Breast epithelium (tissue), 4 donors: ENCODE measurements around the gene DYNC1I1. TPM values are rescaled to one million over a fixed set of nuclear protein-coding genes. Genes with fewer than 3 reads are reported as not detected.

Experiments
- DNase-seq, 2 donors: peaks; one replicate each; pipeline ENCODE4 v3.0.0-alpha.2; 2019; ENCODE audit warnings: low spot score in 2 of 2
- H3K27ac ChIP-seq, 2 donors: fragments of 200-600 bp; sonication (generic) in 1 of 2; one replicate each; pipeline ENCODE4 v1.5.1; 2016 to 2019; ENCODE audit warnings: mild to moderate bottlenecking in 1 of 2
- H3K27me3 ChIP-seq, 2 donors: fragments of 200-600 bp; sonication (generic) in 1 of 2; one replicate each; pipeline versions ENCODE4 v1.5.1 to v1.6.0; 2017 to 2019; ENCODE audit warnings: control low read depth in 1 of 2, mild to moderate bottlenecking in 1 of 2
- H3K36me3 ChIP-seq: fragments of 200-600 bp; one replicate; pipeline ENCODE4 v1.5.1; 2019
- H3K4me1 ChIP-seq, 2 donors: fragments of 200-600 bp; sonication (generic); one replicate each; pipeline ENCODE4 v1.5.1; 2016 to 2019; ENCODE audit warnings: control low read depth in 1 of 2
- H3K4me3 ChIP-seq, 3 donors: fragments of 200-600 bp; sonication (generic); 1 replicate in 2 of 3; 2 replicates in 1 of 3; pipeline ENCODE4 v1.5.1; 2016 to 2019; ENCODE audit warnings: mild to moderate bottlenecking in 3 of 3, moderate library complexity in 2 of 3
- H3K9me3 ChIP-seq, 2 donors: fragments of 200-600 bp; sonication (generic) in 1 of 2; one replicate each; pipeline ENCODE4 v1.5.1; 2016 to 2019; ENCODE audit warnings: control low read depth in 1 of 2
- POLR2A ChIP-seq: fragments of 450-650 bp; IDR thresholded peaks from one replicate; pipeline ENCODE4 v1.6.1; 2016; ENCODE audit warnings: antibody characterized with exemption, mild to moderate bottlenecking, moderate library complexity
- POLR2AphosphoS5 ChIP-seq, 3 donors: sonication (generic); formaldehyde crosslinking; IDR thresholded peaks; one replicate each; pipeline ENCODE4 v1.6.1; 2017; ENCODE audit warnings: antibody characterized with exemption in 3 of 3
- intact Hi-C: fragments of 100-400 bp; cut with DNase I; formaldehyde crosslinking; loops from one replicate; pipeline ENCODE4 v1.15.1; 2023; ENCODE audit warnings: low total_unique reads
- total RNA-seq, 3 donors: library from RNA; depleted of rRNA; stranded (reverse); fragments of >200 nt; gene quantifications; one replicate each; pipeline ENCODE4 v1.1.0, GENCODE V29; 2016
- TF ChIP-seq, protein P1 (sequence below), 3 donors: fragments of 450-650 bp; IDR thresholded peaks; one replicate each; pipeline ENCODE4 v1.5.1; 2016 to 2017; ENCODE audit warnings: antibody characterized with exemption in 3 of 3, mild to moderate bottlenecking in 3 of 3, moderate library complexity in 3 of 3

DYNC1I1 gene
- total RNA-seq, 3 donors from 2014 or later = 5.7 to 7.7 (median 6.6) TPM

GRCh38 chr7:96122746-96123145 is 350.4 kb downstream of the DYNC1I1 start:
- Histone ChIP-seq H3K36me3 (no peaks in the 10 kb centered on the region), H3K27ac (no peak overlapping the region), H3K4me1 (no peaks in the 10 kb centered on the region), H3K4me3 (no peak overlapping the region), H3K9me3 (no peaks in the 10 kb centered on the region), H3K27me3 (no peaks in the 10 kb centered on the region)
- TF ChIP-seq POLR2AphosphoS5 (IDR thresholded peaks at IDR 0.05) (no peak), POLR2A (no peak)
- TF ChIP-seq, protein P1, sequence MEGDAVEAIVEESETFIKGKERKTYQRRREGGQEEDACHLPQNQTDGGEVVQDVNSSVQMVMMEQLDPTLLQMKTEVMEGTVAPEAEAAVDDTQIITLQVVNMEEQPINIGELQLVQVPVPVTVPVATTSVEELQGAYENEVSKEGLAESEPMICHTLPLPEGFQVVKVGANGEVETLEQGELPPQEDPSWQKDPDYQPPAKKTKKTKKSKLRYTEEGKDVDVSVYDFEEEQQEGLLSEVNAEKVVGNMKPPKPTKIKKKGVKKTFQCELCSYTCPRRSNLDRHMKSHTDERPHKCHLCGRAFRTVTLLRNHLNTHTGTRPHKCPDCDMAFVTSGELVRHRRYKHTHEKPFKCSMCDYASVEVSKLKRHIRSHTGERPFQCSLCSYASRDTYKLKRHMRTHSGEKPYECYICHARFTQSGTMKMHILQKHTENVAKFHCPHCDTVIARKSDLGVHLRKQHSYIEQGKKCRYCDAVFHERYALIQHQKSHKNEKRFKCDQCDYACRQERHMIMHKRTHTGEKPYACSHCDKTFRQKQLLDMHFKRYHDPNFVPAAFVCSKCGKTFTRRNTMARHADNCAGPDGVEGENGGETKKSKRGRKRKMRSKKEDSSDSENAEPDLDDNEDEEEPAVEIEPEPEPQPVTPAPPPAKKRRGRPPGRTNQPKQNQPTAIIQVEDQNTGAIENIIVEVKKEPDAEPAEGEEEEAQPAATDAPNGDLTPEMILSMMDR (IDR thresholded peaks at IDR 0.05) = no peak
- no peak for DNase-seq
- intact Hi-C loops = no loop called here

DNA sequence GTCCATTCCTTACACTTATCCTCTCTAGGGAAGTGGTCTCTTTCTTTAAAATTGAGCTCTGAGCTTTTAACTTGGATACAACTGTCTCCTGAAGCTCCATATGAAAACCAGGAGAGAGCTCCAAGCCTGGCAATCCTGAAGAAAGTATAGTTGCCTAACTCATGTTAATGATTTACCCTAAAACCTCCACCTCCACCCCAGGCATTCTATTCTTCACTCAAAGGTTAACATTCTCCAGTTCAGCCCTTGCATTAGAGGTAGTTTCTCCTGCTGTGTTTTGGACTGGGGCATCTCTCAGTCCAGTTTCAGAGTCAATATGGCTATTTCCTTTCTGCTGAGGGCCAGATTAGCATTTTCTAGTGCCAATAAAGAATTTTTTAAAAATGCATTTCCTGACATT is 354.0 kb downstream of the DYNC1I1 start:
- H3K4me3 ChIP-seq = no peak overlapping the region
- DNase-seq = no peak
- intact Hi-C loops = no loop called here
- H3K9me3 ChIP-seq = no peaks in the 10 kb centered on the region
- H3K4me1 ChIP-seq = no peaks in the 10 kb centered on the region
- H3K36me3 ChIP-seq = no peaks in the 10 kb centered on the region
- TF ChIP-seq POLR2A (no peak), POLR2AphosphoS5 (IDR thresholded peaks at IDR 0.05) (no peak)
- TF ChIP-seq, protein P1 (IDR thresholded peaks at IDR 0.05) = no peak
- no peaks in the 10 kb centered on the region for H3K27me3 ChIP-seq
- H3K27ac ChIP-seq = no peak overlapping the region

- TF ChIP-seq, protein P1 (IDR thresholded peaks at IDR 0.05) = no peak
- TF ChIP-seq POLR2A (no peak), POLR2AphosphoS5 (IDR thresholded peaks at IDR 0.05) (no peak)
- H3K36me3 ChIP-seq = no peaks in the 10 kb centered on the region
- intact Hi-C loops = no loop called here
These were observed 355.4 kb downstream of the DYNC1I1 start for GRCh38 chr7:96127746-96128145.

DNA sequence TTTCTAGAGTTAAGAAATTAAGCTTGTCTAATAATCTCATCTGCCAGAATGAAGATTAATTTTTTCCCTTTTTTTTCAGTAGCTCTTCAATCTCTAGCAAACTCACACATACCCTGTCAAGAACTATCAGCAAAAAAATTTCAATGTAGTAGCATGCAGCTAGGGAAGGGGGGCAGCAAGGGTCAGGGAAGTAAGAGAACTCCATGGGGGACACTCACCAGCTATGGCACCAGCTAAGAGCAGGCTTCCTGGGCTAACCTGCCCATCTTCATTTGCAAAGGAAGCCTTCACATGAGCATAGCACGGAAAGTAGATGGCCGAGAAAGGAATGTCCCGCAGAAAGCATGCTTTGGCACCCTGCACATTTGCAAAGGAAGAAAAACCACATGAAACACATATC is 359.2 kb downstream of the DYNC1I1 start:
- TF ChIP-seq, protein P1 (IDR thresholded peaks at IDR 0.05) = no peak
- TF ChIP-seq POLR2A (no peak), POLR2AphosphoS5 (IDR thresholded peaks at IDR 0.05) (no peak)
- H3K27ac ChIP-seq = no peak overlapping the region

More at GRCh38 chr7:96127746-96128145, 355.4 kb downstream of the DYNC1I1 start:
- no peak for DNase-seq
- H3K4me1 ChIP-seq = no peaks in the 10 kb centered on the region
- no peak overlapping the region for H3K4me3 ChIP-seq
- no peaks in the 10 kb centered on the region for H3K9me3 ChIP-seq
- no peak overlapping the region for H3K27ac ChIP-seq
- H3K27me3 ChIP-seq = no peaks in the 10 kb centered on the region

GRCh38 chr7:96135241-96135640 is 362.9 kb downstream of the DYNC1I1 start:
- H3K27me3 ChIP-seq = no peaks in the 10 kb centered on the region
- no peaks in the 10 kb centered on the region for H3K9me3 ChIP-seq
- H3K27ac ChIP-seq = peak overlapping the region in 1 of 2 donors; percentile 35
- DNase-seq = peak in 1 of 2 donors; percentile 49
- H3K36me3 ChIP-seq = no peaks in the 10 kb centered on the region
- H3K4me3 ChIP-seq = no peak overlapping the region
- intact Hi-C loops = no loop called here
- H3K4me1 ChIP-seq = peaks cover 0 to 12% of the 10 kb centered on the region in 2 donors
- TF ChIP-seq, protein P1 (IDR thresholded peaks at IDR 0.05) = no peak
- peak in 1 of 3 donors; percentile 57 for TF ChIP-seq POLR2AphosphoS5 (IDR thresholded peaks at IDR 0.05)

More for the DNA sequence above, 359.2 kb downstream of the DYNC1I1 start:
- intact Hi-C loops = no loop called here
- peak in 1 of 2 donors; percentile 46 for DNase-seq
- H3K4me1 ChIP-seq = peaks cover 0 to 12% of the 10 kb centered on the region in 2 donors
- H3K27me3 ChIP-seq = no peaks in the 10 kb centered on the region
- no peaks in the 10 kb centered on the region for H3K36me3 ChIP-seq
- H3K4me3 ChIP-seq = no peak overlapping the region
- H3K9me3 ChIP-seq = no peaks in the 10 kb centered on the region
